Neural cell (in vitro differentiated cells): ENCODE results near the gene GJA3. TPM values are rescaled to one million over a fixed set of nuclear protein-coding genes. Genes with fewer than 3 reads are reported as not detected.

Experiments
- H2AFZ ChIP-seq: fragments of 200-600, 300-800 bp; sonication (generic), shearing (Covaris generic); 2 replicates; pipeline ENCODE4 v1.6.0; 2014; ENCODE audit warnings: low read depth, mild to moderate bottlenecking, antibody characterized with exemption, low read length, moderate library complexity
- H3F3A ChIP-seq: fragments of 200-600 bp; shearing (Covaris generic); 2 replicates; pipeline ENCODE4 v1.6.1; 2016; ENCODE audit warnings: mild to moderate bottlenecking, moderate library complexity, mixed read lengths, antibody characterized with exemption, low read length; ENCODE audit not compliant: insufficient read depth, poor library complexity, severe bottlenecking
- H3K27ac ChIP-seq: fragments of 200-600, 300-800 bp; sonication (generic), shearing (Covaris generic); 2 replicates; pipeline ENCODE4 v1.5.1; 2014; ENCODE audit warnings: mild to moderate bottlenecking, low read length, moderate library complexity
- H3K27me3 ChIP-seq: fragments of 300-800, 200-600 bp; sonication (generic), shearing (Covaris generic); 2 replicates; pipeline ENCODE4 v1.6.0; 2014; ENCODE audit warnings: mild to moderate bottlenecking, low read depth, low read length, moderate library complexity; ENCODE audit not compliant: insufficient read depth
- H3K36me3 ChIP-seq: fragments of 300-800, 200-600 bp; sonication (generic), shearing (Covaris generic); 2 replicates; pipeline ENCODE4 v1.5.1; 2014; ENCODE audit warnings: mild to moderate bottlenecking, antibody characterized with exemption, low read length, moderate library complexity; ENCODE audit not compliant: insufficient read depth
- H3K4me2 ChIP-seq: fragments of 300-800, 200-600 bp; sonication (generic), shearing (Covaris generic); 2 replicates; pipeline ENCODE4 v1.6.0; 2014; ENCODE audit warnings: mild to moderate bottlenecking, low read length
- H3K4me3 ChIP-seq: fragments of 300-800, 200-600 bp; sonication (generic), shearing (Covaris generic); 2 replicates; pipeline ENCODE4 v1.5.1; 2014; ENCODE audit warnings: mild to moderate bottlenecking, low read length, moderate library complexity
- H3K79me2 ChIP-seq: fragments of 200-600 bp; shearing (Covaris generic); replicated peaks from 2 replicates; pipeline ENCODE4 v1.6.0; 2014; ENCODE audit warnings: mild to moderate bottlenecking, low read length, moderate library complexity; ENCODE audit not compliant: insufficient read depth
- H3K9ac ChIP-seq: fragments of 300-800, 200-600 bp; sonication (generic), shearing (Covaris generic); 2 replicates; pipeline ENCODE4 v1.6.1; 2016; ENCODE audit warnings: mild to moderate bottlenecking, low read length, mixed read lengths
- H3K9me2 ChIP-seq: fragments of 200-600 bp; shearing (Covaris generic); 2 replicates; pipeline ENCODE4 v1.6.1; 2016; ENCODE audit warnings: mild to moderate bottlenecking, low read length, mixed read lengths; ENCODE audit not compliant: insufficient read depth
- H3K9me3 ChIP-seq: fragments of 200-600, 300-800 bp; sonication (generic), shearing (Covaris generic); 2 replicates; pipeline ENCODE4 v1.6.1; 2016; ENCODE audit warnings: mild to moderate bottlenecking, mixed run types, low read length, moderate library complexity, mixed read lengths
- H4K20me1 ChIP-seq: fragments of 200-600 bp; shearing (Covaris generic); 2 replicates; pipeline ENCODE4 v1.6.1; 2016; ENCODE audit warnings: mild to moderate bottlenecking, mixed run types; ENCODE audit not compliant: insufficient read depth
- CTCF ChIP-seq: fragments of 450-650 bp; IDR thresholded peaks from 2 replicates; pipeline ENCODE4 v1.5.1; 2014; ENCODE audit warnings: antibody characterized with exemption, mild to moderate bottlenecking, moderate library complexity; ENCODE audit not compliant: poor library complexity, severe bottlenecking
- EP300 ChIP-seq: fragments of 450-650 bp; conservative IDR thresholded peaks from 2 replicates; pipeline ENCODE4 v1.6.1; 2014; ENCODE audit warnings: antibody characterized with exemption, mild to moderate bottlenecking, moderate library complexity; ENCODE audit not compliant: poor library complexity, severe bottlenecking
- EZH2 ChIP-seq: fragments of 200-600, 300-800 bp; shearing (Covaris generic), sonication (generic); IDR thresholded peaks from 2 replicates; pipeline ENCODE4 v1.6.1; 2014; ENCODE audit warnings: antibody characterized with exemption, low read length, borderline replicate concordance, mild to moderate bottlenecking; ENCODE audit not compliant: insufficient read depth, poor library complexity, severe bottlenecking
- MXI1 ChIP-seq: fragments of 450-650 bp; conservative IDR thresholded peaks from 2 replicates; pipeline ENCODE4 v1.6.1; 2014; ENCODE audit warnings: antibody characterized with exemption, mild to moderate bottlenecking; ENCODE audit not compliant: poor library complexity, severe bottlenecking
- POLR2AphosphoS5 ChIP-seq: IDR thresholded peaks from 2 replicates; pipeline ENCODE4 v1.6.1; 2012
- RAD21 ChIP-seq: fragments of 450-650 bp; conservative IDR thresholded peaks from 2 replicates; pipeline ENCODE4 v1.6.1; 2014; ENCODE audit warnings: antibody characterized with exemption, mild to moderate bottlenecking, moderate library complexity
- REST ChIP-seq: IDR thresholded peaks from 2 replicates; pipeline ENCODE4 v1.6.1; 2012; ENCODE audit warnings: borderline replicate concordance
- SMC3 ChIP-seq: fragments of 450-650 bp; conservative IDR thresholded peaks from 2 replicates; pipeline ENCODE4 v1.6.1; 2014; ENCODE audit warnings: antibody characterized with exemption, mild to moderate bottlenecking, moderate library complexity; ENCODE audit not compliant: poor library complexity
- TAF1 ChIP-seq: IDR thresholded peaks from 2 replicates; pipeline ENCODE4 v1.6.1; 2012; ENCODE audit warnings: low read depth
- polyA plus RNA-seq: library from polyadenylated mRNA; depleted of rRNA; stranded (reverse); fragments of >200 nt; gene quantifications from 2 replicates; pipeline ENCODE4 v1.2.3, GENCODE V29; 2014

GJA3 gene
- polyA plus RNA-seq, 1 donor from 2014 or later = not detected

GRCh38 chr13:20149762-20150161 lies 11.1 kb downstream of the GJA3 start:
- Histone ChIP-seq H3K27ac (no peak overlapping the region), H3K4me2 (no peak overlapping the region), H3F3A (no peaks in the 10 kb centered on the region), H3K27me3 (no peaks in the 10 kb centered on the region), H3K36me3 (no peaks in the 10 kb centered on the region), H3K4me3 (no peak overlapping the region), H2AFZ (no peak overlapping the region), H3K9me2 (no peaks in the 10 kb centered on the region), H3K9me3 (no peaks in the 10 kb centered on the region), H4K20me1 (no peaks in the 10 kb centered on the region), H3K9ac (no peak overlapping the region), H3K79me2 (no peaks in the 10 kb centered on the region)
- TF ChIP-seq POLR2AphosphoS5 = no peak

- no peak for TF ChIP-seq REST
- TF ChIP-seq RAD21 = no peak
- TF ChIP-seq MXI1 = no peak
- no peak for TF ChIP-seq EZH2
- TF ChIP-seq SMC3 = no peak
- no peak for TF ChIP-seq TAF1
- TF ChIP-seq CTCF = no peak
- TF ChIP-seq POLR2AphosphoS5 = no peak
- no peak for TF ChIP-seq EP300
- H4K20me1 ChIP-seq = no peaks in the 10 kb centered on the region
- H3F3A ChIP-seq = no peaks in the 10 kb centered on the region
- no peak overlapping the region for H2AFZ ChIP-seq
- no peak overlapping the region for H3K4me3 ChIP-seq
- no peaks in the 10 kb centered on the region for H3K9me2 ChIP-seq
- no peaks in the 10 kb centered on the region for H3K79me2 ChIP-seq
- H3K27ac ChIP-seq = no peak overlapping the region
- H3K36me3 ChIP-seq = no peaks in the 10 kb centered on the region
- no peak overlapping the region for H3K9ac ChIP-seq
- no peaks in the 10 kb centered on the region for H3K9me3 ChIP-seq
- H3K4me2 ChIP-seq = no peak overlapping the region
- no peaks in the 10 kb centered on the region for H3K27me3 ChIP-seq
Measured at GRCh38 chr13:20148501-20149183, 12.2 kb downstream of the GJA3 start.
